GM23338 (cell line): ENCODE data around the gene PPIL1. TPM values are rescaled to one million over a fixed set of nuclear protein-coding genes. Genes with fewer than 3 reads are reported as not detected.

Source experiments
- ATAC-seq: fragments of 200-7000 bp; cut with Tn5 transposase; 3 replicates; pipeline ENCODE4 v1.9.1; 2020
- DNase-seq: peaks from one replicate; pipeline ENCODE4 v3.0.0-alpha.2; 2015; ENCODE audit warnings: low spot score
- H2AFZ ChIP-seq: fragments of 200-600 bp; sonication (generic); 2 replicates; pipeline ENCODE4 v1.8.0; 2016; ENCODE audit warnings: antibody characterized with exemption, mild to moderate bottlenecking, moderate library complexity
- H3F3A ChIP-seq: fragments of 200-600 bp; sonication (generic); replicated peaks from 2 replicates; pipeline ENCODE4 v1.8.0; 2017; ENCODE audit warnings: antibody characterized with exemption, mixed run types, low read depth
- H3K27ac ChIP-seq: fragments of 200-600 bp; sonication (generic); 2 replicates; pipeline ENCODE4 v1.6.1; 2016; ENCODE audit warnings: low read depth
- H3K27me3 ChIP-seq: fragments of 200-600 bp; sonication (generic); 2 replicates; pipeline ENCODE4 v1.8.0; 2016; ENCODE audit warnings: mild to moderate bottlenecking, mixed run types, moderate library complexity; ENCODE audit not compliant: insufficient read depth
- H3K36me3 ChIP-seq: fragments of 200-600 bp; sonication (generic); 2 replicates; pipeline ENCODE4 v1.8.0; 2016; ENCODE audit warnings: mild to moderate bottlenecking; ENCODE audit not compliant: insufficient read depth
- H3K4me1 ChIP-seq: fragments of 200-600 bp; sonication (generic); 2 replicates; pipeline ENCODE4 v1.8.0; 2016; ENCODE audit warnings: mild to moderate bottlenecking, moderate library complexity; ENCODE audit not compliant: insufficient read depth
- H3K4me2 ChIP-seq: fragments of 200-600 bp; sonication (generic); 2 replicates; pipeline ENCODE4 v1.7.1; 2017; ENCODE audit warnings: mixed run types
- H3K4me3 ChIP-seq: fragments of 200-600 bp; sonication (generic); 2 replicates; pipeline ENCODE4 v1.6.1; 2016; ENCODE audit warnings: mixed run types
- H3K79me2 ChIP-seq: fragments of 200-600 bp; sonication (generic); replicated peaks from 2 replicates; pipeline ENCODE4 v1.8.0; 2017; ENCODE audit warnings: mild to moderate bottlenecking; ENCODE audit not compliant: insufficient read depth
- H3K9me2 ChIP-seq: fragments of 200-600 bp; sonication (generic); 2 replicates; pipeline ENCODE4 v1.8.0; 2017; ENCODE audit not compliant: insufficient read depth
- H4K20me1 ChIP-seq: fragments of 200-600 bp; sonication (generic); replicated peaks from 2 replicates; pipeline ENCODE4 v1.8.0; 2017; ENCODE audit warnings: mild to moderate bottlenecking; ENCODE audit not compliant: insufficient read depth
- H3K27ac Mint-ChIP-seq: 2 replicates; pipeline ENCODE4 v1.8.0; 2020; ENCODE audit warnings: inconsistent platforms, mild to moderate bottlenecking, moderate library complexity, mixed read lengths
- H3K27me3 Mint-ChIP-seq: 3 replicates; pipeline ENCODE4 v1.8.0; 2022; ENCODE audit warnings: low read depth, mild to moderate bottlenecking, moderate library complexity, mixed read lengths, inconsistent platforms; ENCODE audit not compliant: insufficient read depth, poor library complexity
- H3K36me3 Mint-ChIP-seq: 3 replicates; pipeline ENCODE4 v1.8.0; 2021; ENCODE audit warnings: low read depth, mild to moderate bottlenecking, inconsistent platforms, moderate library complexity, mixed read lengths
- H3K4me1 Mint-ChIP-seq: 3 replicates; pipeline ENCODE4 v1.8.0; 2020; ENCODE audit warnings: mild to moderate bottlenecking, inconsistent platforms, mixed read lengths
- H3K4me3 Mint-ChIP-seq: 3 replicates; pipeline ENCODE4 v1.8.0; 2021; ENCODE audit warnings: moderate library complexity, mild to moderate bottlenecking, inconsistent platforms, mixed read lengths
- H3K9me3 Mint-ChIP-seq: 3 replicates; pipeline ENCODE4 v1.8.0; 2020; ENCODE audit warnings: moderate library complexity, mild to moderate bottlenecking, inconsistent platforms, mixed read lengths
- CTCF ChIP-seq, 2 experiments: fragments of 200-600 bp in 1 of 2; sonication (generic) in 1 of 2; conservative IDR thresholded peaks; 2 replicates each; pipeline versions ENCODE4 v1.5.1 to v1.6.1; 2016 to 2017; ENCODE audit warnings: antibody characterized with exemption in 2 of 2, low read depth in 2 of 2, mild to moderate bottlenecking in 2 of 2, moderate library complexity in 1 of 2
- ETS1 ChIP-seq: IDR thresholded peaks from 2 replicates; pipeline ENCODE4 v1.6.1; 2016; ENCODE audit warnings: antibody characterized with exemption
- EZH2 ChIP-seq: fragments of 200-600 bp; sonication (generic); IDR thresholded peaks from one replicate; pipeline ENCODE4 v1.8.0; 2017; ENCODE audit warnings: antibody characterized with exemption, mild to moderate bottlenecking, low read depth; ENCODE audit not compliant: unreplicated experiment
- EZH2phosphoT487 ChIP-seq: fragments of 200-600 bp; sonication (generic); IDR thresholded peaks from one replicate; pipeline ENCODE4 v1.8.1; 2018; ENCODE audit warnings: antibody characterized with exemption; ENCODE audit not compliant: unreplicated experiment
- NANOG ChIP-seq: IDR thresholded peaks from 2 replicates; pipeline ENCODE4 v1.6.1; 2016; ENCODE audit warnings: antibody characterized with exemption, borderline replicate concordance
- POLR2AphosphoS5 ChIP-seq: IDR thresholded peaks from 2 replicates; pipeline ENCODE4 v1.6.1; 2016; ENCODE audit warnings: antibody characterized with exemption, low read depth
- STAT1 ChIP-seq: IDR thresholded peaks from one replicate; pipeline ENCODE4 v1.6.1; 2016; ENCODE audit warnings: antibody characterized with exemption; ENCODE audit not compliant: unreplicated experiment
- ZNF114 ChIP-seq: fragments of 250-450 bp; sonication (Bioruptor Pico); IDR thresholded peaks from 2 replicates; pipeline ENCODE4 v1.5.0; 2020; ENCODE audit warnings: mild to moderate bottlenecking, moderate library complexity
- ZNF462 ChIP-seq: fragments of 250-450 bp; sonication (Bioruptor Pico); IDR thresholded peaks from 2 replicates; pipeline ENCODE4 v1.5.0; 2020; ENCODE audit warnings: mild to moderate bottlenecking, moderate library complexity
- polyA plus RNA-seq: library from polyadenylated mRNA; unstranded; fragments of >200 nt; fragmentation: Nextera tagmentation; extraction: Ambion mirVana; gene quantifications from 2 replicates; pipeline ENCODE4 v1.2.1, GENCODE V29; 2016
- total RNA-seq: library from RNA; depleted of rRNA; stranded (reverse); fragments of >200 nt; shearing (Covaris generic); gene quantifications from 2 replicates; pipeline ENCODE4 v1.2.3, GENCODE V29; 2014

PPIL1 gene
- total and polyA plus RNA-seq, 2 experiments from 2014 or later: 57.3 to 79.4 TPM

GRCh38 chr6:36840432-36841403, 33.9 kb downstream of the PPIL1 start (continued):
- TF ChIP-seq ETS1 (no peak), STAT1 (no peak), NANOG (no peak), EZH2phosphoT487 (peak; percentile 16), POLR2AphosphoS5 (no peak), ZNF114 (CRISPR knock-in tag) (no peak), EZH2 (peak; percentile 31)

GRCh38 chr6:36839749-36840431, 34.7 kb downstream of the PPIL1 start:
- no peaks in the 10 kb centered on the region for H3K36me3 Mint-ChIP-seq
- DNase-seq (peak; percentile 65), ATAC-seq (peak; percentile 37)
- H2AFZ ChIP-seq: peak overlapping the region; percentile 93
- no peaks in the 10 kb centered on the region; the same call in 1 of the 2 replicates for H3K36me3 ChIP-seq
- peaks cover 21% of the 10 kb centered on the region for H3K4me1 Mint-ChIP-seq
- peak overlapping the region; percentile 85 for H3K4me3 Mint-ChIP-seq
- H3K9me2 ChIP-seq: no peaks in the 10 kb centered on the region
- no peaks in the 10 kb centered on the region for H3K79me2 ChIP-seq
- TF ChIP-seq ZNF462 (CRISPR knock-in tag) (no peak), CTCF (conservative IDR thresholded peaks at IDR 0.05; ENCODE audit: low read depth in 2 of 2) (peak; percentile 16 to 30; a peak in 2 of 4 replicates), EZH2 (peak; percentile 18)
- H3K4me2 ChIP-seq: peak overlapping the region; percentile 92
- H3K27me3 Mint-ChIP-seq: peaks cover 61% of the 10 kb centered on the region
- H3K27ac ChIP-seq: no peak overlapping the region
- peak overlapping the region; percentile 81 for H3K4me3 ChIP-seq
- H3K4me1 ChIP-seq: peaks cover 7% of the 10 kb centered on the region
- peaks cover 70% of the 10 kb centered on the region for H3K27me3 ChIP-seq
- H3F3A ChIP-seq: no peaks in the 10 kb centered on the region
- H3K9me3 Mint-ChIP-seq: no peaks in the 10 kb centered on the region
- no peaks in the 10 kb centered on the region for H4K20me1 ChIP-seq
- H3K27ac Mint-ChIP-seq: no peak overlapping the region
